ENCODE measurements around the gene RTCB.

GRCh38 chr22:32423664-32424063, 11.6 kb upstream of the RTCB start:
- no peak for TF ChIP-seq POLR2A (IDR thresholded peaks at IDR 0.05)
- TF ChIP-seq CTCF (IDR thresholded peaks at IDR 0.05) = no peak
- TF ChIP-seq EP300 (IDR thresholded peaks at IDR 0.05) = no peak
- TF ChIP-seq POLR2AphosphoS5 (IDR thresholded peaks at IDR 0.05) = no peak

All from gastroesophageal sphincter (tissue), 3 donors.